Immature natural killer cell (primary cell): ENCODE results near the gene PTRH2. TPM values are rescaled to one million over a fixed set of nuclear protein-coding genes. Genes with fewer than 3 reads are reported as not detected.
"Not testable (repeated sequence)": the region's sequence is repeated elsewhere in the genome, so short reads cannot be mapped to it uniquely, and the experiment has no call there.

ENCODE experiments used
- DNase-seq, 3 donors: peaks; one replicate each; pipeline ENCODE4 v3.0.0; 2022; ENCODE audit warnings: mixed read lengths in 1 of 3
- H3K27ac Mint-ChIP-seq, 6 donors: one replicate each; pipeline ENCODE4 v1.8.0; 2020; ENCODE audit warnings: mixed read lengths in 6 of 6, mild to moderate bottlenecking in 5 of 6, inconsistent platforms in 4 of 6, moderate library complexity in 3 of 6
- H3K27me3 Mint-ChIP-seq, 3 donors: one replicate each; pipeline ENCODE4 v1.8.0; 2020 to 2021; ENCODE audit warnings: low read depth in 3 of 3, mild to moderate bottlenecking in 3 of 3, mixed read lengths in 3 of 3, moderate library complexity in 3 of 3, inconsistent platforms in 1 of 3
- H3K36me3 Mint-ChIP-seq, 3 donors: one replicate each; pipeline ENCODE4 v1.8.0; 2020; ENCODE audit warnings: mixed read lengths in 3 of 3, inconsistent platforms in 2 of 3, mild to moderate bottlenecking in 2 of 3
- H3K4me1 Mint-ChIP-seq, 2 donors: one replicate each; pipeline ENCODE4 v1.8.0; 2020; ENCODE audit warnings: inconsistent platforms in 2 of 2, mild to moderate bottlenecking in 2 of 2, mixed read lengths in 2 of 2, moderate library complexity in 1 of 2
- H3K4me3 Mint-ChIP-seq, 5 donors: one replicate each; pipeline ENCODE4 v1.8.0; 2020; ENCODE audit warnings: mild to moderate bottlenecking in 5 of 5, mixed read lengths in 5 of 5, inconsistent platforms in 3 of 5, moderate library complexity in 3 of 5
- H3K9me3 Mint-ChIP-seq, 6 donors: one replicate each; pipeline ENCODE4 v1.8.0; 2020; ENCODE audit warnings: mild to moderate bottlenecking in 6 of 6, mixed read lengths in 6 of 6, inconsistent platforms in 4 of 6, moderate library complexity in 3 of 6
- polyA plus RNA-seq, 3 donors: library from polyadenylated mRNA; unstranded; fragments of 300-500 nt; fragmentation: Illumina TruSeq; gene quantifications; one replicate each; pipeline ENCODE4 v1.2.3, GENCODE V29; 2021

PTRH2 gene
- polyA plus RNA-seq, 3 donors from 2014 or later: 6.0 to 20.7 (median 13.5) TPM

DNA sequence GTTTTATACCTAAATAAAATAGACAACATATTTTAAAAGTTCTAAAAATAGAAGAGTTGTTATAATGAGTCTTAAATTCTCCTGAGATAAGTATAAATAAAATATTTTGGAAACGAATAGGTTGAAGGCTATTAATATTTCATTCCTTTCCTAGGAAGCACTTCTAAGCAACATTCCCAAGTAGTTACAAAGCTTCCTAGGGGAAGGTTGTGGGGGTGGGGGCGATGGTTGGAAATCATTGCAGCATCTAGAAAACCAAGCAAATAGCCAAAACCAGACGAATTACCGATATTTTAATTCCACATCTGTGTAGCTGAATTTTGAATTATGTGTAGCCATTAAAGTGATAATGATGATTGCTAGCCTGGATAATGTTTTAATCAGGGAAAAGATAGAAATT lies 26.9 kb downstream of the PTRH2 start:
- Mint-ChIP-seq H3K27me3 (no peaks in the 10 kb centered on the region), H3K27ac (no peak overlapping the region), H3K36me3 (peaks cover 14 to 58% (median 35%) of the 10 kb centered on the region in 3 donors), H3K4me3 (no peak overlapping the region), H3K4me1 (no peaks in the 10 kb centered on the region), H3K9me3 (no peaks in the 10 kb centered on the region)
- DNase-seq: no peak

- H3K27ac Mint-ChIP-seq: no peak overlapping the region
- no peaks in the 10 kb centered on the region for H3K4me1 Mint-ChIP-seq
- H3K27me3 Mint-ChIP-seq: no peaks in the 10 kb centered on the region
- no peaks in the 10 kb centered on the region for H3K9me3 Mint-ChIP-seq
- H3K36me3 Mint-ChIP-seq: peaks cover 14 to 51% (median 34%) of the 10 kb centered on the region in 3 donors
- no peak overlapping the region for H3K4me3 Mint-ChIP-seq
- no peak for DNase-seq
Observed at GRCh38 chr17:59678918-59679317, 28.3 kb downstream of the PTRH2 start.

DNA sequence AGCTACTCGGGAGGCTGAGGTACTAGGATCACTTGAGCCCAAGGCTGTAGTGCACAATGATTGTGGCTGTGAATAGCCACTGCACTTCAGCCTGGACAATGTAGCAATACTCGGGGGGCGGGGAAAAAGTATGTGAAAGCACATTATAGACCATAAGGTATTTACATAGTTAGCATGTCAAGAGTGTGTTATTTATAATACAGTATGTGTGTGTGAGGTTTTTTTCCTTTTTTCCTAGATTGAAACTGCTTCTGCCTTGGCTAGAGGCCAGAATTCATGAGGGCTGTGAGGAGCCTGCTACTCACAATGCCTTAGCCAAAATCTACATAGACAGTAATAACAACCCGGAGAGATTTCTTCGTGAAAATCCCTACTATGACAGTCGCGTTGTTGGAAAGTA lies 30.5 kb downstream of the PTRH2 start:
- Mint-ChIP-seq H3K27me3 (no peaks in the 10 kb centered on the region), H3K36me3 (peaks cover 9 to 44% (median 22%) of the 10 kb centered on the region in 3 donors)

GRCh38 chr17:59675231-59675630 lies 32.0 kb downstream of the PTRH2 start:
- no peaks in the 10 kb centered on the region for H3K27me3 Mint-ChIP-seq
- DNase-seq: no peak
- peak overlapping the region in 2 of 6 donors; percentile 7 to 36 for H3K27ac Mint-ChIP-seq
- peaks cover 3 to 39% (median 14%) of the 10 kb centered on the region in 3 donors for H3K36me3 Mint-ChIP-seq
- H3K9me3 Mint-ChIP-seq: no peaks in the 10 kb centered on the region
- H3K4me3 Mint-ChIP-seq: no peak overlapping the region
- H3K4me1 Mint-ChIP-seq: peaks cover 0 to 17% of the 10 kb centered on the region in 2 donors

More for the DNA sequence above, 30.5 kb downstream of the PTRH2 start:
- H3K4me1 Mint-ChIP-seq: peaks cover 0 to 9% of the 10 kb centered on the region in 2 donors
- no peaks in the 10 kb centered on the region for H3K9me3 Mint-ChIP-seq
- H3K4me3 Mint-ChIP-seq: no peak overlapping the region
- peak overlapping the region in 2 of 6 donors; percentile 1 to 65 for H3K27ac Mint-ChIP-seq
- no peak for DNase-seq

- H3K36me3 Mint-ChIP-seq: peaks cover 3 to 23% (median 12%) of the 10 kb centered on the region in 3 donors
- no peak for DNase-seq
Observed at GRCh38 chr17:59671386-59671785, 35.8 kb downstream of the PTRH2 start.

GRCh38 chr17:59669944-59670343 lies 37.3 kb downstream of the PTRH2 start:
- Mint-ChIP-seq H3K36me3 (peaks cover 5 to 26% (median 11%) of the 10 kb centered on the region in 3 donors), H3K4me1 (peaks cover 6 to 33% of the 10 kb centered on the region in 2 donors), H3K27me3 (no peaks in the 10 kb centered on the region), H3K27ac (peak overlapping the region in 5 of 6 donors; percentile 4 to 71 (median 26)), H3K9me3 (no peaks in the 10 kb centered on the region), H3K4me3 (no peak overlapping the region)
- no peak for DNase-seq

More at GRCh38 chr17:59671386-59671785, 35.8 kb downstream of the PTRH2 start:
- Mint-ChIP-seq H3K27me3 (no peaks in the 10 kb centered on the region), H3K4me3 (no peak overlapping the region), H3K4me1 (peaks cover 6 to 33% of the 10 kb centered on the region in 2 donors), H3K9me3 (no peaks in the 10 kb centered on the region), H3K27ac (peak overlapping the region in 3 of 6 donors; percentile 8 to 68 (median 12))

DNA sequence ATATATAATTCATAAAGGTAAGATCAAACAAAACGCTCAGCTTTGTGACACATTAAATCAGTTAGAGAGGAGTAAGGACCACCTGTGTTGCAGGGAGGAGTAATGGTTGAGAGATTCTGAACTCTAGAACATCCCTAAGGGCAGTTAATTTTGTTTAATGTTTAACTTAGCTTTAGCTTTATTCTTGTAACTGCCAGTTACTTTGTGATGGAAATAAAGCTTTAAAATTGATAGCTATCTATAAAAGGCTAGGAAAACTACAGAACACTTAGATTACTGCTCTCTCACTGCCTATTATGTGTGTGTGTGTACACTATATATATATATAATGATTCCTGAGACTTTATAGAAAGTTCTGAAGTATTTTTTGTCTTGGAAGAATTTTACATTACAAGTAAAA lies 37.8 kb downstream of the PTRH2 start:
- Mint-ChIP-seq H3K4me1 (peaks cover 6 to 33% of the 10 kb centered on the region in 2 donors), H3K27ac (peak overlapping the region in 3 of 6 donors; percentile 15 to 71 (median 66)), H3K4me3 (no peak overlapping the region), H3K36me3 (peaks cover 7 to 26% (median 9%) of the 10 kb centered on the region in 3 donors), H3K9me3 (no peaks in the 10 kb centered on the region), H3K27me3 (no peaks in the 10 kb centered on the region)
- no peak for DNase-seq

GRCh38 chr17:59668816-59669215 lies 38.4 kb downstream of the PTRH2 start:
- H3K36me3 Mint-ChIP-seq: peaks cover 6 to 27% (median 7%) of the 10 kb centered on the region in 3 donors
- no peak overlapping the region for H3K4me3 Mint-ChIP-seq
- DNase-seq: no peak
- H3K9me3 Mint-ChIP-seq: no peaks in the 10 kb centered on the region
- H3K27me3 Mint-ChIP-seq: no peaks in the 10 kb centered on the region
- H3K4me1 Mint-ChIP-seq: peaks cover 6 to 33% of the 10 kb centered on the region in 2 donors
- H3K27ac Mint-ChIP-seq: peak overlapping the region in 3 of 6 donors; percentile 16 to 49 (median 34)

- Mint-ChIP-seq H3K36me3 (peaks cover 10 to 23% (median 11%) of the 10 kb centered on the region in 3 donors), H3K4me3 (no peak overlapping the region), H3K9me3 (no peaks in the 10 kb centered on the region), H3K27me3 (no peaks in the 10 kb centered on the region), H3K4me1 (peaks cover 6 to 20% of the 10 kb centered on the region in 2 donors), H3K27ac (no peak overlapping the region)
- no peak for DNase-seq
Observed at GRCh38 chr17:59666235-59666634, 41.0 kb downstream of the PTRH2 start.

- peaks cover 22 to 44% (median 26%) of the 10 kb centered on the region in 3 donors for H3K36me3 Mint-ChIP-seq
- not testable (repeated sequence) for H3K4me3 Mint-ChIP-seq, H3K27ac Mint-ChIP-seq, H3K9me3 Mint-ChIP-seq, H3K4me1 Mint-ChIP-seq, H3K27me3 Mint-ChIP-seq, DNase-seq
Observed at GRCh38 chr17:59656624-59657023, 50.6 kb downstream of the PTRH2 start.

DNA sequence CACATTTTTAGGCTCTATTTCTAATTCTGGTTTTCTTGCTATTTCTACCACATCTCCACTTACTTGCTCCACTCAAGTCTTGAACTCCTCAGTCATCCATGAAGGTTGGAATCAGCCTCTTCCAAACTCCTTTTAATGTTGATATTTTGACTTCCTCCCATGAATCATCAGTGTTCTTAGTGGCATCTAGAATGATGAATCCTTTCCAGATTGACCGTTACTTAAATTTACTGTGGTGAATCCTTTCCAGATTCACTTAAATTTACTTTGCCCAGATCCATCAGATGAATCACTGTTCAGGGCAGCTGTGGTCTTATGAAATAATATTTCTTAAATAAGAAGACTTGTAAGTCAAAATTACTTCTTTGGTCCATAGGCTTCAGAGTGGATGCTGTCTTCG lies 55.1 kb downstream of the PTRH2 start:
- Mint-ChIP-seq H3K36me3 (peaks cover 14 to 36% (median 25%) of the 10 kb centered on the region in 3 donors), H3K4me3 (no peak overlapping the region), H3K4me1 (peaks cover 15 to 45% of the 10 kb centered on the region in 2 donors), H3K27ac (peak overlapping the region in 3 of 6 donors; percentile 8 to 51 (median 25)), H3K27me3 (peaks cover 0 to 1% (median 0%) of the 10 kb centered on the region in 3 donors), H3K9me3 (no peaks in the 10 kb centered on the region)
- no peak for DNase-seq

GRCh38 chr17:59651346-59651745 lies 55.9 kb downstream of the PTRH2 start:
- no peaks in the 10 kb centered on the region for H3K9me3 Mint-ChIP-seq
- peaks cover 14 to 36% (median 25%) of the 10 kb centered on the region in 3 donors for H3K36me3 Mint-ChIP-seq
- peaks cover 0 to 1% (median 0%) of the 10 kb centered on the region in 3 donors for H3K27me3 Mint-ChIP-seq
- peak in 2 of 3 donors; percentile 4 to 13 for DNase-seq
- no peak overlapping the region for H3K4me3 Mint-ChIP-seq
- peak overlapping the region in 1 of 6 donors; percentile 59 for H3K27ac Mint-ChIP-seq
- peaks cover 17 to 53% of the 10 kb centered on the region in 2 donors for H3K4me1 Mint-ChIP-seq

GRCh38 chr17:59650642-59651041 lies 56.6 kb downstream of the PTRH2 start:
- H3K36me3 Mint-ChIP-seq: peaks cover 14 to 30% (median 25%) of the 10 kb centered on the region in 3 donors
- H3K4me1 Mint-ChIP-seq: peaks cover 17 to 57% of the 10 kb centered on the region in 2 donors
- H3K27me3 Mint-ChIP-seq: peaks cover 0 to 1% (median 0%) of the 10 kb centered on the region in 3 donors
- no peak for DNase-seq
- no peak overlapping the region for H3K4me3 Mint-ChIP-seq
- no peaks in the 10 kb centered on the region for H3K9me3 Mint-ChIP-seq
- no peak overlapping the region for H3K27ac Mint-ChIP-seq

GRCh38 chr17:59649886-59650285 lies 57.3 kb downstream of the PTRH2 start:
- H3K27me3 Mint-ChIP-seq: peaks cover 0 to 1% (median 0%) of the 10 kb centered on the region in 3 donors
- peak overlapping the region in 1 of 6 donors; percentile 58 for H3K27ac Mint-ChIP-seq
- H3K9me3 Mint-ChIP-seq: no peaks in the 10 kb centered on the region
- H3K4me1 Mint-ChIP-seq: peaks cover 18 to 62% of the 10 kb centered on the region in 2 donors
- DNase-seq: no peak
- no peak overlapping the region for H3K4me3 Mint-ChIP-seq
- peaks cover 14 to 32% (median 25%) of the 10 kb centered on the region in 3 donors for H3K36me3 Mint-ChIP-seq
